ENCODE data around the gene CRYZL1.
"Not testable (repeated sequence)": the region's sequence is repeated elsewhere in the genome, so short reads cannot be mapped to it uniquely, and the experiment has no call there.

CRYZL1 gene

GRCh38 chr21:33660406-33660805 lies 18.9 kb upstream of the CRYZL1 start:
- no peak for DNase-seq

- DNase-seq: no peak
These were observed 18.0 kb upstream of the CRYZL1 start for GRCh38 chr21:33659568-33659949.

GRCh38 chr21:33658919-33659567 lies 17.5 kb upstream of the CRYZL1 start:
- no peak for DNase-seq

GRCh38 chr21:33657124-33657820 lies 15.7 kb upstream of the CRYZL1 start:
- DNase-seq: no peak

- DNase-seq: no peak
These were observed 14.2 kb upstream of the CRYZL1 start for GRCh38 chr21:33655588-33656221.

- DNase-seq: no peak
These were observed 12.9 kb upstream of the CRYZL1 start for GRCh38 chr21:33654412-33654811.

- no peak for DNase-seq
These were observed 10.6 kb upstream of the CRYZL1 start for GRCh38 chr21:33651965-33652680.

- no peak for DNase-seq
These were observed 9.5 kb upstream of the CRYZL1 start for GRCh38 chr21:33650929-33651509.

GRCh38 chr21:33650230-33650629 lies 8.7 kb upstream of the CRYZL1 start:
- DNase-seq: no peak

GRCh38 chr21:33648555-33648954 lies 7.0 kb upstream of the CRYZL1 start:
- no peak for DNase-seq

- DNase-seq: no peak
These were observed 6.0 kb upstream of the CRYZL1 start for GRCh38 chr21:33647587-33647986.

GRCh38 chr21:33645730-33646129 lies 4.2 kb upstream of the CRYZL1 start:
- no peak for DNase-seq

GRCh38 chr21:33644383-33645074 lies 3.0 kb upstream of the CRYZL1 start:
- DNase-seq: no peak

GRCh38 chr21:33643658-33644311 lies 2.2 kb upstream of the CRYZL1 start:
- DNase-seq: no peak

- DNase-seq: peak; percentile 19 to 31
These were observed 1.5 kb upstream of the CRYZL1 start for GRCh38 chr21:33642896-33643657.

GRCh38 chr21:33642027-33642895 lies 720 bp upstream of the CRYZL1 start, which contains the start of gene ITSN1:
Gene ITSN1, plus strand, starts transcription at chr21:33642501. Its CDS starts 76,328 bp downstream, at chr21:33718829.
- DNase-seq: peak; percentile 100

GRCh38 chr21:33640697-33641351 lies 717 bp downstream of the CRYZL1 start:
- DNase-seq: peak; percentile 2 to 11

GRCh38 chr21:33634254-33634653 lies 7.3 kb downstream of the CRYZL1 start:
- no peak for DNase-seq

- not testable (repeated sequence) for DNase-seq
These were observed 15.4 kb downstream of the CRYZL1 start for GRCh38 chr21:33626151-33626550.

All from activated CD4-positive, alpha-beta T cell treated with anti-CD3 and anti-CD28 coated beads, Interleukin-2, amount 50 U/mL, for 48 hours (primary cell).